Large intestine (tissue), 3 donors: ENCODE measurements around the gene FGF14. TPM values are rescaled to one million over a fixed set of nuclear protein-coding genes. Genes with fewer than 3 reads are reported as not detected.

ENCODE experiments used
- DNase-seq, 2 donors: peaks; one replicate each; pipeline versions ENCODE4 v3.0.0 to v3.0.0-alpha.2; 2013
- H3K27ac ChIP-seq: one replicate; pipeline ENCODE4 v1.5.1; 2013; ENCODE audit warnings: low read length
- H3K27me3 ChIP-seq: 2 replicates; pipeline ENCODE4 v1.6.1; 2013; ENCODE audit warnings: low read length; ENCODE audit not compliant: control insufficient read depth, insufficient read depth
- H3K36me3 ChIP-seq: 2 replicates; pipeline ENCODE4 v1.6.1; 2013; ENCODE audit warnings: low read length; ENCODE audit not compliant: control insufficient read depth, insufficient read depth
- H3K4me1 ChIP-seq: one replicate; pipeline ENCODE4 v1.6.1; 2013; ENCODE audit warnings: low read length; ENCODE audit not compliant: control insufficient read depth, insufficient read depth
- H3K4me3 ChIP-seq: one replicate; pipeline ENCODE4 v1.5.1; 2013; ENCODE audit warnings: low read length
- H3K9me3 ChIP-seq: one replicate; pipeline ENCODE4 v1.6.1; 2013; ENCODE audit warnings: mild to moderate bottlenecking, low read depth, low read length, moderate library complexity; ENCODE audit not compliant: control insufficient read depth
- WGBS: methylation state at CpG from one replicate; pipeline ENCODE4 v1.1.5; 2013; ENCODE audit warnings: low lambda C conversion rate; ENCODE audit not compliant: insufficient coverage; 5-methylcytosine and 5-hydroxymethylcytosine counted together
- polyA plus RNA-seq: library from polyadenylated mRNA; unstranded; fragments of 120-200 nt; gene quantifications from one replicate; pipeline ENCODE4 v1.2.1, GENCODE V29; 2013

Gene FGF14
- polyA plus RNA-seq, 1 donor = 2.1 TPM

- no peaks in the 10 kb centered on the region for H3K27me3 ChIP-seq
- no peaks in the 10 kb centered on the region for H3K9me3 ChIP-seq
- no peaks in the 10 kb centered on the region for H3K4me1 ChIP-seq
- no peak overlapping the region for H3K4me3 ChIP-seq
- 83% methylated on average over 2 of the region's 2 CpGs for WGBS
- DNase-seq = no peak
- no peak overlapping the region for H3K27ac ChIP-seq
- no peaks in the 10 kb centered on the region for H3K36me3 ChIP-seq
Observed at GRCh38 chr13:101829484-101829883, 572.4 kb downstream of the FGF14 start.

GRCh38 chr13:101828119-101828518 is 573.7 kb downstream of the FGF14 start:
- no peak for DNase-seq
- no peak overlapping the region for H3K4me3 ChIP-seq
- no peaks in the 10 kb centered on the region for H3K27me3 ChIP-seq
- WGBS = 87% methylated on average over 3 of the region's 4 CpGs
- no peaks in the 10 kb centered on the region for H3K36me3 ChIP-seq
- no peaks in the 10 kb centered on the region for H3K4me1 ChIP-seq
- H3K9me3 ChIP-seq = no peaks in the 10 kb centered on the region
- no peak overlapping the region for H3K27ac ChIP-seq

GRCh38 chr13:101817898-101818297 is 584.0 kb downstream of the FGF14 start:
- Histone ChIP-seq H3K9me3 (no peaks in the 10 kb centered on the region), H3K27me3 (no peaks in the 10 kb centered on the region), H3K27ac (no peak overlapping the region), H3K4me3 (no peak overlapping the region), H3K4me1 (no peaks in the 10 kb centered on the region), H3K36me3 (no peaks in the 10 kb centered on the region)
- WGBS = 100% methylated on average over 2 of the region's 3 CpGs
- DNase-seq = no peak

GRCh38 chr13:101811881-101812280 is 590.0 kb downstream of the FGF14 start:
- no peak overlapping the region for H3K27ac ChIP-seq
- DNase-seq = no peak
- H3K9me3 ChIP-seq = no peaks in the 10 kb centered on the region
- no peaks in the 10 kb centered on the region for H3K36me3 ChIP-seq
- H3K27me3 ChIP-seq = no peaks in the 10 kb centered on the region
- no peak overlapping the region for H3K4me3 ChIP-seq
- WGBS = no CpG with 5 or more reads among the region's 1 CpG
- H3K4me1 ChIP-seq = no peaks in the 10 kb centered on the region

GRCh38 chr13:101811284-101811839 is 590.5 kb downstream of the FGF14 start:
- H3K36me3 ChIP-seq = no peaks in the 10 kb centered on the region
- DNase-seq = no peak
- no peaks in the 10 kb centered on the region for H3K27me3 ChIP-seq
- H3K4me1 ChIP-seq = no peaks in the 10 kb centered on the region
- no CpG with 5 or more reads among the region's 1 CpG for WGBS
- H3K4me3 ChIP-seq = no peak overlapping the region
- no peaks in the 10 kb centered on the region for H3K9me3 ChIP-seq
- H3K27ac ChIP-seq = no peak overlapping the region

GRCh38 chr13:101799196-101799595 is 602.7 kb downstream of the FGF14 start:
- WGBS = 93% methylated on average over 3 of the region's 4 CpGs
- Histone ChIP-seq H3K4me3 (no peak overlapping the region), H3K27ac (no peak overlapping the region), H3K9me3 (no peaks in the 10 kb centered on the region), H3K27me3 (no peaks in the 10 kb centered on the region), H3K4me1 (no peaks in the 10 kb centered on the region), H3K36me3 (no peaks in the 10 kb centered on the region)
- DNase-seq = no peak

- no peaks in the 10 kb centered on the region for H3K27me3 ChIP-seq
- no peaks in the 10 kb centered on the region for H3K4me1 ChIP-seq
- H3K4me3 ChIP-seq = no peak overlapping the region
- no peaks in the 10 kb centered on the region for H3K36me3 ChIP-seq
- no peaks in the 10 kb centered on the region for H3K9me3 ChIP-seq
- H3K27ac ChIP-seq = no peak overlapping the region
- 17% methylated on average over 1 of the region's 1 CpG for WGBS
- DNase-seq = no peak
Observed at GRCh38 chr13:101798437-101798836, 603.4 kb downstream of the FGF14 start.

GRCh38 chr13:101795460-101795859 is 606.4 kb downstream of the FGF14 start:
- Histone ChIP-seq H3K27ac (no peak overlapping the region), H3K9me3 (no peaks in the 10 kb centered on the region), H3K27me3 (no peaks in the 10 kb centered on the region), H3K4me1 (no peaks in the 10 kb centered on the region), H3K36me3 (no peaks in the 10 kb centered on the region), H3K4me3 (no peak overlapping the region)
- WGBS = no CpG with 5 or more reads among the region's 3 CpGs
- DNase-seq = no peak

GRCh38 chr13:101795025-101795424 is 606.8 kb downstream of the FGF14 start:
- DNase-seq = no peak
- H3K4me3 ChIP-seq = no peak overlapping the region
- no peaks in the 10 kb centered on the region for H3K9me3 ChIP-seq
- no peaks in the 10 kb centered on the region for H3K27me3 ChIP-seq
- H3K4me1 ChIP-seq = no peaks in the 10 kb centered on the region
- no CpG with 5 or more reads among the region's 1 CpG for WGBS
- no peak overlapping the region for H3K27ac ChIP-seq
- no peaks in the 10 kb centered on the region for H3K36me3 ChIP-seq

GRCh38 chr13:101792189-101792588 is 609.7 kb downstream of the FGF14 start:
- Histone ChIP-seq H3K4me3 (no peak overlapping the region), H3K36me3 (no peaks in the 10 kb centered on the region), H3K27me3 (no peaks in the 10 kb centered on the region), H3K9me3 (no peaks in the 10 kb centered on the region), H3K4me1 (no peaks in the 10 kb centered on the region), H3K27ac (no peak overlapping the region)
- no peak for DNase-seq
- WGBS = 50% methylated on average over 1 of the region's 1 CpG

- DNase-seq = no peak
- Histone ChIP-seq H3K4me1 (no peaks in the 10 kb centered on the region), H3K27ac (no peak overlapping the region), H3K36me3 (no peaks in the 10 kb centered on the region), H3K27me3 (no peaks in the 10 kb centered on the region), H3K9me3 (no peaks in the 10 kb centered on the region), H3K4me3 (no peak overlapping the region)
- WGBS = no CpG with 5 or more reads among the region's 1 CpG
Observed at GRCh38 chr13:101785858-101786257, 616.0 kb downstream of the FGF14 start.
